CD14-positive monocyte (primary cell): ENCODE measurements around the gene GMPR. TPM values are rescaled to one million over a fixed set of nuclear protein-coding genes. Genes with fewer than 3 reads are reported as not detected.

Source experiments
- DNase-seq, 3 donors: peaks; one replicate each; pipeline ENCODE4 v3.0.0-alpha.2; 2011 to 2022
- H2AFZ ChIP-seq: 2 replicates; pipeline ENCODE4 v1.6.0; 2012; ENCODE audit warnings: mild to moderate bottlenecking, low read depth, low read length, inconsistent platforms; ENCODE audit not compliant: insufficient read depth, poor library complexity, severe bottlenecking
- H3K27ac ChIP-seq, 2 donors: 1 replicate in 1 of 2; 2 replicates in 1 of 2; pipeline ENCODE4 v1.5.1; 2012 to 2013; ENCODE audit warnings: low read length in 2 of 2, control low read depth in 1 of 2, inconsistent platforms in 1 of 2, low read depth in 1 of 2, mild to moderate bottlenecking in 1 of 2
- H3K27me3 ChIP-seq, 2 donors: one replicate each; pipeline versions ENCODE4 v1.6.0 to v1.6.1; 2011 to 2013; ENCODE audit warnings: low read length in 2 of 2; ENCODE audit not compliant: control insufficient read depth in 2 of 2, insufficient read depth in 2 of 2
- H3K36me3 ChIP-seq, 2 donors: replicated peaks in 1 of 2; 1 replicate in 1 of 2; 2 replicates in 1 of 2; pipeline versions ENCODE4 v1.5.1 to v1.6.1; 2012 to 2013; ENCODE audit warnings: low read length in 2 of 2, control low read depth in 1 of 2, inconsistent platforms in 1 of 2, mild to moderate bottlenecking in 1 of 2; ENCODE audit not compliant: insufficient read depth in 2 of 2, control insufficient read depth in 1 of 2
- H3K4me1 ChIP-seq, 2 donors: 1 replicate in 1 of 2; 2 replicates in 1 of 2; pipeline versions ENCODE4 v1.5.1 to v1.6.1; 2012 to 2013; ENCODE audit warnings: low read length in 2 of 2, control low read depth in 1 of 2, inconsistent platforms in 1 of 2, mild to moderate bottlenecking in 1 of 2, moderate library complexity in 1 of 2; ENCODE audit not compliant: insufficient read depth in 2 of 2, control insufficient read depth in 1 of 2
- H3K4me2 ChIP-seq: replicated peaks from 2 replicates; pipeline ENCODE3; 2012; ENCODE audit warnings: low read length, moderate library complexity, mild to moderate bottlenecking; ENCODE audit not compliant: poor library complexity, severe bottlenecking; ENCODE audit errors: extremely low read depth
- H3K4me3 ChIP-seq, 3 experiments: fragments of 200-600 bp in 1 of 3; sonication (generic) in 1 of 3; replicated peaks in 1 of 3; 1 replicate in 2 of 3; 2 replicates in 1 of 3; pipeline ENCODE4 v1.5.1; 2011 to 2013; ENCODE audit warnings: low read length in 3 of 3, mild to moderate bottlenecking in 3 of 3, control low read depth in 2 of 3, low read depth in 2 of 3, inconsistent platforms in 1 of 3, moderate library complexity in 1 of 3
- H3K79me2 ChIP-seq: 2 replicates; pipeline ENCODE4 v1.6.0; 2012; ENCODE audit warnings: mild to moderate bottlenecking, control low read depth, inconsistent platforms, low read length, moderate library complexity; ENCODE audit not compliant: insufficient read depth
- H3K9ac ChIP-seq: 2 replicates; pipeline ENCODE4 v1.6.0; 2017; ENCODE audit warnings: low read length, mild to moderate bottlenecking; ENCODE audit not compliant: insufficient read depth, poor library complexity, severe bottlenecking
- H3K9me3 ChIP-seq, 2 donors: replicated peaks in 1 of 2; 1 replicate in 1 of 2; 2 replicates in 1 of 2; pipeline versions ENCODE4 v1.5.1 to v1.6.1; 2012 to 2013; ENCODE audit warnings: low read length in 2 of 2, control low read depth in 1 of 2; ENCODE audit not compliant: control insufficient read depth in 1 of 2, insufficient read depth in 1 of 2
- H4K20me1 ChIP-seq: 2 replicates; pipeline ENCODE4 v1.6.0; 2012; ENCODE audit warnings: mild to moderate bottlenecking, low read length, control low read depth, moderate library complexity; ENCODE audit not compliant: insufficient read depth
- H3K27ac Mint-ChIP-seq, 7 donors: one replicate each; pipeline ENCODE4 v1.8.0; 2020; ENCODE audit warnings: mild to moderate bottlenecking in 7 of 7, mixed read lengths in 7 of 7, moderate library complexity in 6 of 7, inconsistent platforms in 2 of 7
- H3K27me3 Mint-ChIP-seq, 3 donors: one replicate each; pipeline ENCODE4 v1.8.0; 2021 to 2022; ENCODE audit warnings: low read depth in 3 of 3, mild to moderate bottlenecking in 3 of 3, mixed read lengths in 3 of 3, moderate library complexity in 3 of 3, inconsistent platforms in 1 of 3
- H3K36me3 Mint-ChIP-seq, 2 donors: one replicate each; pipeline ENCODE4 v1.8.0; 2020; ENCODE audit warnings: mixed read lengths in 2 of 2, inconsistent platforms in 1 of 2, mild to moderate bottlenecking in 1 of 2
- H3K4me1 Mint-ChIP-seq: one replicate; pipeline ENCODE4 v1.8.0; 2020; ENCODE audit warnings: mild to moderate bottlenecking, mixed read lengths
- H3K4me3 Mint-ChIP-seq, 2 donors: one replicate each; pipeline ENCODE4 v1.8.0; 2020; ENCODE audit warnings: mild to moderate bottlenecking in 2 of 2, mixed read lengths in 2 of 2, moderate library complexity in 1 of 2
- H3K9me3 Mint-ChIP-seq, 7 donors: one replicate each; pipeline ENCODE4 v1.8.0; 2020 to 2022; ENCODE audit warnings: mixed read lengths in 7 of 7, mild to moderate bottlenecking in 6 of 7, moderate library complexity in 6 of 7, inconsistent platforms in 2 of 7
- WGBS: methylation state at CpG from one replicate; pipeline ENCODE4 v1.1.5; 2013; ENCODE audit warnings: missing lambda C conversion rate; ENCODE audit not compliant: insufficient coverage; 5-methylcytosine and 5-hydroxymethylcytosine counted together
- intact Hi-C, 2 donors: fragments of 100-400 bp; cut with micrococcal nuclease; formaldehyde crosslinking; loops; one replicate each; pipeline versions ENCODE4 v1.15.0 to v1.15.1; 2023
- polyA plus RNA-seq, 3 donors: library from polyadenylated mRNA; depleted of rRNA in 1 of 3; unstranded in 2 of 3; stranded (reverse) in 1 of 3; fragments of 300-500 nt in 2 of 3; fragments of >200 nt in 1 of 3; fragmentation: Illumina TruSeq in 2 of 3; gene quantifications; 1 replicate in 2 of 3; 2 replicates in 1 of 3; pipeline ENCODE4 v1.2.3, GENCODE V29; 2012 to 2021
- TF ChIP-seq, protein P1 (sequence below): fragments of 200-600 bp; IDR thresholded peaks from one replicate; pipeline ENCODE4 v1.8.0; 2022; ENCODE audit warnings: antibody characterized with exemption, mild to moderate bottlenecking

Gene GMPR
- polyA plus RNA-seq, 3 donors, result 1.9 to 3.8 (median 3.2) TPM

DNA sequence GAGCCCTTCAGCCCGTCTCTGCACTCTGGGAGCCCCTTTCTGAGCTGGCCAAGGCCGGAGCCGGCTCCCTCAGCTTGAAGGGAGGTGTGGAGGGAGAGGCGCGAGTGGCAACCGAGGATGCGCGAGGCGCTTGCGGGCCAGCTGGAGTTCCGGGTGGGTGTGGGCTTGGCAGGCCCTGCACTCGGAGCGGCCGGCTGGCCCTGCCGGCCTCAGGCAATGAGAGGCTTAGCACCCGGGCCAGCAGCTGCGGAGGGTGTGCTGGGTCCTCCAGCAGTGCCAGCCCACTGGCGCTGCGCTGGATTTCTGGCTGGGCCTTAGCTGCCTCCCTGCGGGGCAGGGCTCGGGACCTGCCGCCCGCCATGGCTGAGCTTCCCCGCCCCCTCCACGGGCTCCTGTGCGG lies 49.8 kb downstream of the GMPR start:
- no peak for DNase-seq
- H3K9me3 Mint-ChIP-seq, result no peaks in the 10 kb centered on the region
- intact Hi-C loops, result no loop called here
- Histone ChIP-seq H3K9me3 (no peaks in the 10 kb centered on the region), H3K9ac (no peak overlapping the region), H3K4me1 (no peaks in the 10 kb centered on the region), H3K27ac (no peak overlapping the region), H2AFZ (no peak overlapping the region), H3K4me2 (no peak overlapping the region), H3K4me3 (no peak overlapping the region), H3K36me3 (no peaks in the 10 kb centered on the region), H3K79me2 (no peaks in the 10 kb centered on the region), H3K27me3 (no peaks in the 10 kb centered on the region), H4K20me1 (no peaks in the 10 kb centered on the region)
- H3K36me3 Mint-ChIP-seq, result no peaks in the 10 kb centered on the region
- no peaks in the 10 kb centered on the region for H3K4me1 Mint-ChIP-seq
- 92% methylated on average over 21 of the region's 26 CpGs for WGBS
- no peak overlapping the region for H3K4me3 Mint-ChIP-seq
- TF ChIP-seq, protein P1, sequence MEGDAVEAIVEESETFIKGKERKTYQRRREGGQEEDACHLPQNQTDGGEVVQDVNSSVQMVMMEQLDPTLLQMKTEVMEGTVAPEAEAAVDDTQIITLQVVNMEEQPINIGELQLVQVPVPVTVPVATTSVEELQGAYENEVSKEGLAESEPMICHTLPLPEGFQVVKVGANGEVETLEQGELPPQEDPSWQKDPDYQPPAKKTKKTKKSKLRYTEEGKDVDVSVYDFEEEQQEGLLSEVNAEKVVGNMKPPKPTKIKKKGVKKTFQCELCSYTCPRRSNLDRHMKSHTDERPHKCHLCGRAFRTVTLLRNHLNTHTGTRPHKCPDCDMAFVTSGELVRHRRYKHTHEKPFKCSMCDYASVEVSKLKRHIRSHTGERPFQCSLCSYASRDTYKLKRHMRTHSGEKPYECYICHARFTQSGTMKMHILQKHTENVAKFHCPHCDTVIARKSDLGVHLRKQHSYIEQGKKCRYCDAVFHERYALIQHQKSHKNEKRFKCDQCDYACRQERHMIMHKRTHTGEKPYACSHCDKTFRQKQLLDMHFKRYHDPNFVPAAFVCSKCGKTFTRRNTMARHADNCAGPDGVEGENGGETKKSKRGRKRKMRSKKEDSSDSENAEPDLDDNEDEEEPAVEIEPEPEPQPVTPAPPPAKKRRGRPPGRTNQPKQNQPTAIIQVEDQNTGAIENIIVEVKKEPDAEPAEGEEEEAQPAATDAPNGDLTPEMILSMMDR, result no peak
- peaks cover 2 to 3% (median 2%) of the 10 kb centered on the region in 3 donors for H3K27me3 Mint-ChIP-seq
- no peak overlapping the region for H3K27ac Mint-ChIP-seq

DNA sequence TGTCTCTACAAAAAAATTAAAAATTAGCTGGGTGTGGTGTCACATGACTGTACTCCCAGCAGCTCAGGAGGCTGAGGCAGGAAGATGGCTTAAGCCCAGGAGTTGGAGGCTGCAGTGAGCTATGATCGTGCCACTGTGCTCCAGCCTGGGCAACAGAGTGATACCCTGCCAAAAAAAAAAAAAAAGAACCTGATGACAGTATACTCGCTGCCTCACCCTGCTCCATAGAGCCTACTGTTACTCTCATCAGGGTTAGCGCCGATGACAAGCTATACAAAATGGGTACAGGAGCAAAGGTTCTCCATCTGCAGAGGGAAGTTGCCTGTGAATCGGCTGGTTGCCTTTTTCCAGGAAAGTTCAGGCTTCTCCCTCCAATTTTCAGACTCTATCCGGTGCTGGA lies 53.4 kb downstream of the GMPR start:
- TF ChIP-seq, protein P1, result no peak
- Mint-ChIP-seq H3K36me3 (no peaks in the 10 kb centered on the region), H3K27me3 (peaks cover 2 to 3% (median 2%) of the 10 kb centered on the region in 3 donors), H3K4me1 (no peaks in the 10 kb centered on the region), H3K4me3 (no peak overlapping the region), H3K9me3 (no peaks in the 10 kb centered on the region), H3K27ac (no peak overlapping the region)
- H3K4me3 ChIP-seq, result no peak overlapping the region
- no peaks in the 10 kb centered on the region for H4K20me1 ChIP-seq
- DNase-seq, result no peak
- H3K4me1 ChIP-seq, result no peaks in the 10 kb centered on the region
- H2AFZ ChIP-seq, result no peak overlapping the region
- H3K4me2 ChIP-seq, result no peak overlapping the region
- intact Hi-C loops, result no loop called here
- H3K36me3 ChIP-seq, result no peaks in the 10 kb centered on the region
- H3K27me3 ChIP-seq, result no peaks in the 10 kb centered on the region
- no peak overlapping the region for H3K27ac ChIP-seq
- WGBS, result 93% methylated on average over 2 of the region's 6 CpGs
- no peaks in the 10 kb centered on the region for H3K9me3 ChIP-seq
- no peak overlapping the region for H3K9ac ChIP-seq
- no peaks in the 10 kb centered on the region for H3K79me2 ChIP-seq
